HG02610 (cell line): ENCODE measurements around the gene TMEM184B.

Experiments
- ATAC-seq: cut with Tn5 transposase; IDR thresholded peaks from one replicate; pipeline ENCODE4 v1.9.1; 2021; ENCODE audit warnings: mild to moderate bottlenecking, moderate library complexity; ENCODE audit not compliant: unreplicated experiment

TMEM184B gene

DNA sequence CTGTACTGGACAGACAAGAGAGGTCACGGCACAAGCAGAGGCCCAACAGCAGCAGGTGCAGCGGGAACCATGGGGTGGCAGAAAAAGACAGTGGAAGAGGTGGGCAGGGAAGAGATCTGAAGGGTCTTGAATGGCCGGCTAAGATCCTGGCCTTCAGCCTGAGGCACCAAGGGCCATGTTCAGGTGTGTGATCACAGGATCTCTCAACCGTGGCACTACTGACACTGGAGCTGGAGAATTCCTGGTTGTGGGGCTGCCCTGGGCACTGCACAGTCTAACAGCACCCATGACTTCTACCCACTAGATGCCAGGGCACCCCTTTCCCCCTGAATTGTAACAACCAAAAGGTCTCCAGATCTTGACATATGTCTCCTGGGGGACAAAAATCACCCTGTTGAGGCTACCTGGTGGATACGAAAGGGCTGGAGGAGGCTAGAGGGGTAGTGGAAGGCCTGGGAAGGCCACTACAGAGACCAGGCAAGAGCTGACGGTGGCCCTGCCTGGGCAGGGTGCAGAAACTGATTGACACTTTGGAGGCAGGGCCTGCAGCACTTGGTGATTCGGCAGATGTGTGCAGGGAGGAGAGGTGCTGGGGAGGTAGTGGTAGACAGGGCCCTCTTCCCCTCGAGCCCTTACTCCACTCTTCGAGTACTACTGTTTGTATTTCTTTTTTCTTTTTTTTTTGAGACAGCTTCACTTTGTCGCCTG, 36.1 kb upstream of the TMEM184B start:
- ATAC-seq = no peak

DNA sequence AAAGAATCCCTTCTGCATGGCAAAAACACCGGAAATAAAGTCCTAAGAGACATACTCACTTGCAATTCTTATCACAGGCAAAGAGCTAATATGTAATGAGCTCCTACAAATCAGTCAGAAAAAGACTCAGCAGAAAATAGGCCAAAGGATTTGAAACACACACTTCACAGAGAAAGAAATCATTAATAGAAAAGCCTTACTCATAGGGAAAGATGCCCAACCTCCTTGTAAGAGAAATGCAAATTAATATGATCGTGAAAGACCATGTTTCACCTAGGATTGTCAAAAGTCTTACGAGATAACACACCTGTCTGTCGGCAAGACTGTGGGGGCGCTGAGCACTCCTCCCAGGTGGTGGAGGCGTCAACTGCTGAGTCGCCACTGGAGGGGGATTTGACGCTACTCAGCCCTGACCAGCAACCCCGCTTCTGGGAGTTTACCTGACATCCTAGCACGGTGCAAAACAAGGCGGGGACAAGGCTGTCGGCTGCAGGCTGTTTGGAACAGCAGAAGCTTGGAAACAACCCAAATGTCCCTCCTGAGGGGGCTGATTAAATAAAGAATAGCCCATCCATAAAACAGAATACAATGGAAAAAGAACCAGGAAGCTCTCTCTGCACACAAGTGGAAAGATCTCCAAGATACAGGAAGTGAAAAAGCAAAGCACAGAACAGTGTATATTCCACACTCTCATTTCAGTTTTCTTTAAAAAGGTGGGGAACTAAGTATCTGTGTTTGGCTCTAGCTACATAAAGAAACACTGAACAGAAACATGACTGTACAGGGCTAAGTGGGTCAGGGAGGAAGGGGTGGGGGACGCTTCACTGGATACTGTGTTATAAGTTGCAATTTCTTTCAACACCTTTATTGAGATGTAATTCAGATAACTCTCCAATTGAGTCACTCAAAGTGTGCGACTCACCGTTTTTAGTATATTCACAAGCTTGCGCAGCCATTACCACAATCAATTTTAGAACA, 33.0 kb upstream of the TMEM184B start:
- peak; percentile 66 for ATAC-seq

DNA sequence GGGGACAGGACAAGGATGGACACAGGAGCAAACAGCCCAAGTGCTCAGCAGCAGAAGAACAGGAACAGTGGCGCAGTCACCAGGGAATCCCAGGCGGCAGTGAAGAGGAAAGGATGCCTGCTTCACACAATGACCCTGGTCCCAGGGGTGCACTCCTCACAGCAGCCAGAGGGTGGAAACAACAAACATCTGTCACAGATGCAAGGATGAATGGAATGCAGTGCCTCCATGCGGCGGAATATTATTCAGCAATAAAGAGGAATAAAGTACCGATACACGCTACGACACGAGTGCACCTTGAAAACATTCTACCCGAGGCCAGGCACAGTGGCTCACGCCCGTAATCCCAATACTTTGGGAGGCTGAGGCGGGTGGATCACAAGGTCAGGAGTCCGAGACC, 31.7 kb upstream of the TMEM184B start:
- no peak for ATAC-seq

- ATAC-seq = no peak
Measured at GRCh38 chr22:38303974-38304373, 31.2 kb upstream of the TMEM184B start.

GRCh38 chr22:38302906-38303305, 30.1 kb upstream of the TMEM184B start:
- ATAC-seq = no peak

DNA sequence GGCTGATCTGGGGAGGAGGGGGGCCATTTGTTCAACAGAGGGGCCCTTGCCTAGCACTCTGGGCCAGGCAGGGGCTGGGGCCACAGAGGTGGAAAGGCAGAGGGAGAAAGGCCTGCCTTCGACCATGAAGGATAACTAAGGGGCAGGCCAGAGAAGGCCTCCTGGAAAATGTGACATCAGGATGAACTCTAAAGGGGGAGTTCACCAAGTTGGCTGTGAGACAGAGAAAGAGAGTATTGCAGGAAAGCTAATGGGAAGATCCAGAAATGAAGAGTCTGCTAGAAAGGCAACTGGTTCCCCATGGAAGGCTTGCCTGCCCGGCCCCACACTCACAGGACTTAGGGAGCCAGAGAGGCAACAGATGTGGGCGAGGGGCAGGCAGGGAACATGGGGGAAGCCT, 28.1 kb upstream of the TMEM184B start:
- ATAC-seq = no peak

DNA sequence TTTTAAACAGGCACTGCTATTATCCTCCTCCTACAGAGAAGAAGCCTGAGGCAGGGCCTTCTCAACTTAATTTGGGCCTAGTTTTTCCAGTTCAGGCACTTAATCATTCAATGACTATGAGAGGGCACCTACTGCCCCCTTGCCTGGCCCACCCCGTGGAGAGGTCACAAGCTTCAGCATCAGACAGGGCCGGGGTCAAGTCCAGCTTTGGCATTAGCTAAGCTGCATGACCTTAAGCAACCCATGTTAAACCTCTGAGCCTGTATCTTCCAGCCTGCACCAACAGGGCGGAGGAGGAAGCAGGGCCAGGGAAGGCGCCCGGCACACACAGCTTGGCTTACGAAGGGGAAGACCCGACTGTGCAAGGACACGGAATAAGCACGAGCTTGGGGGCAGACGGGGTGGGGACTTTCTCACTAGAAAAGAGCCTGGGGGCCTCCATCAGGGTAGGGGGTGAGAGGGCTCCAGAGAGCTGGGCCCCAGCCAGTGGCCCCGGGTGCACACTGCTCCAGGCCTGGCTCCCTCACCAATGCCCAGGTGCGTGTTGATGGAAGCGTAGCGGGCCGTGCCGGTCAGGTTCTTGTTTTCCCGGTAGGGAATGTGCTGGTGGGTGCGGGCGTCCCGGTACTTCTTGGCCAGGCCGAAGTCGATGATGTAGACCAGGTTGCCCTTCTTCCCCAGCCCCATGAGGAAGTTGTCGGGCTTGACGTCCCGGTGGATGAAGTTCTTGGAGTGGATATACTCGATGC, 27.6 kb upstream of the TMEM184B start:
- ATAC-seq = no peak

- ATAC-seq = no peak
Measured at GRCh38 chr22:38299770-38300102, 26.9 kb upstream of the TMEM184B start.

GRCh38 chr22:38298312-38299005, 25.6 kb upstream of the TMEM184B start:
- ATAC-seq = no peak

- ATAC-seq = no peak
Measured at GRCh38 chr22:38296372-38296771, 23.6 kb upstream of the TMEM184B start.

DNA sequence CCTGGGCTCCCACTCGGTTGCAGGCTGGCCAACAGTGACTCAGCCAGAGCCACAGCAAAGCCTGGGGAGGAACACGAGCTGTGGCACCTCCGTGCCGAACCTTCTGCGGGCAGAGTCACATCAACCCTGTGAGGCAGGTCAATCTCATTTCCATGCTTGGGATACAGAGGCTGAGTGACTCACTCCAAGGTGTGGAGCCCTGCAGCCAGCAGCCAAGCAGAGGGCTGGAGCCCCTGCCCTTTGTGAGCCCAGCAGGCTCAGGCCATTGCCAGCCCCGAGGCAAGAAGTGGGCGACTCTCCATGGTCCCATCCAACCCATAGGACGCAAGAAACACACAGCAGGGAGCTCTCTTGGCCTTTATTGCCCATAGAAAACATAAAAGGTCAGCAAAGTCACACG, 23.1 kb upstream of the TMEM184B start:
- no peak for ATAC-seq

DNA sequence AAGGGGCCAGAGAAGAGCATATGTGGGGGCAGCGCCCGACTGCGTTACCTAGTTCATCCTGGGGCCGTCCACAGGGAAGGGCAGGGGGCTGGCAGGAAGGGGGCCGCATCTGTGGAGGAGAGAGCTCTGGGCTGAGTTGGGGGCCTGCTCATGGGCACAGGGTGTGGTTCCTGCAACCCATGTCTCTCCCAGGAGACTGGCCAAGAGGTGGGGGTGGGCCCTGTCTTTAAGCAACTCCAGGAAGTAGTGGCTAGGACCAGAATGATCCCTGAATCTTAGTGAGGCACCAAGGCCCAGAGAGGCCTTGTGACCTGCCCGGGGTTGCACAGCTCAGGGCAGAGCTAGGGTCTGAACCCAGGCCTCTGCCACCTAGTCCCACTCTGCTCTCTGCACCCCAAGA, 22.5 kb upstream of the TMEM184B start:
- ATAC-seq = no peak

GRCh38 chr22:38294193-38294592, 21.4 kb upstream of the TMEM184B start:
- no peak for ATAC-seq

DNA sequence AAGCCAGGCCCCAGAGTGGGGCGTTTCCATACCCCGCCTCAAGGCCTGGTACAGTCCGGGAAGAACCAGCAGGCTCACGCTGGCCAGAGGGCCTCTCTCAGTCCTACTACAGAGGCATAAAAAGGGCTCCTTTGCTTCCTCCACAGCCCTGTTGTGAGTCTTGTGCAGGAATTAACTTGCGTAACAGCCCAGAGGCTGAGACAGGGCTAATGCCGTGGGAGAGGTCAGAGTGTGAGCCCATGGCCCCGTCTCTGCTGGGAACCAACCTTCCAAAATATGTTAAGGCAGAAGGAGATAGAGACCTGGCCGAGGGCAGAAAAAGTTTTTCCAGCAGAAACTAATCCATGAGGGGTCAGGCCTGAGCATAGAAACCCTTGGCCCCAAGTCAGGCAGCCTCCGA, 19.9 kb upstream of the TMEM184B start:
- ATAC-seq = no peak

DNA sequence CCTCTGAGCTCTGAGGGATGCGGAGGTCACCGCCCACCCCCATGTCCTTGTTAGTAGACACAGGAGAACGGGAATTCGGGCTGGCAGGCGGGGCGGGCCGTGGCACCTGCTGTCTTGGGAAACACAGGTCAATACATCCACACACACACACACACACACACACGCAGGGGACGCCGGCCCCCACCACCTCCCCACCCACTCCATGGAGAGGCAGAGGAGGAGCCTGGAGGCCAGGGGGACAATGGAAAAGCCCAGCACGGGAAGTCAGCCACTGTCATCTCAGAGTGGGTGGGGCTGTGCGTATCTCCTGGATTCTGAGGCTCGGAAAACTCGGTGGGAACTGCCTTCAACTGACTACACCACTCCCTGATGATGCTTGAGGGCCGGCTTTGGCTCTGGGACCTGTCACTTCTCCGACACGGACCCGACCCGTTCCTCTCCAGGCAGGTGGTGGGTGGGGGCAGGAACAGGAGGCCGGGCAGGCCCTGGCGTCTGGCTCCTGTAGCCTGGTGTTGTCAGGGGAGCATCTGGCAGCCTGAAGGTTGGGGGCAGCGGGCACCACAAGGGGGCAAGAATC, 18.5 kb upstream of the TMEM184B start:
- ATAC-seq = no peak

DNA sequence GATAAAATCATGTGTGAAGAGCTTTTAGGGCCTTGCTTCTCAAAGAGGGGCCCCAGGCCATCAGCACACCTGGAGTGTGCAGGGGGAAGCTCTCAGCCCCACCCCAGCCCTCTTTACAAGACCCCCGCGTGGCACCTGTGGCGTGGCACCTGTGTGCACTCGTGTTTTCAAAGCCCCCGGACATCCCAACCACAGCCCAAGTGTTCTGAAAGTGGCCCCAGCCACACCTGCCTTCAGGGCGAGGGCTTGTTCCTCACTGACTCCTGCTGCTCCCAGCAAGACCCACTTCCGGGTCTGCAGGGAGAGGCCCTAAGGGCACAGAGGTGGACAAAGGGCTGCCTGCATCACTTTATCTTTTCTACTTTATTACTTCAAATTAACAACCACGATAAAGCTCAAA, 17.5 kb upstream of the TMEM184B start:
- no peak for ATAC-seq

GRCh38 chr22:38289583-38290082, 16.8 kb upstream of the TMEM184B start:
- no peak for ATAC-seq

DNA sequence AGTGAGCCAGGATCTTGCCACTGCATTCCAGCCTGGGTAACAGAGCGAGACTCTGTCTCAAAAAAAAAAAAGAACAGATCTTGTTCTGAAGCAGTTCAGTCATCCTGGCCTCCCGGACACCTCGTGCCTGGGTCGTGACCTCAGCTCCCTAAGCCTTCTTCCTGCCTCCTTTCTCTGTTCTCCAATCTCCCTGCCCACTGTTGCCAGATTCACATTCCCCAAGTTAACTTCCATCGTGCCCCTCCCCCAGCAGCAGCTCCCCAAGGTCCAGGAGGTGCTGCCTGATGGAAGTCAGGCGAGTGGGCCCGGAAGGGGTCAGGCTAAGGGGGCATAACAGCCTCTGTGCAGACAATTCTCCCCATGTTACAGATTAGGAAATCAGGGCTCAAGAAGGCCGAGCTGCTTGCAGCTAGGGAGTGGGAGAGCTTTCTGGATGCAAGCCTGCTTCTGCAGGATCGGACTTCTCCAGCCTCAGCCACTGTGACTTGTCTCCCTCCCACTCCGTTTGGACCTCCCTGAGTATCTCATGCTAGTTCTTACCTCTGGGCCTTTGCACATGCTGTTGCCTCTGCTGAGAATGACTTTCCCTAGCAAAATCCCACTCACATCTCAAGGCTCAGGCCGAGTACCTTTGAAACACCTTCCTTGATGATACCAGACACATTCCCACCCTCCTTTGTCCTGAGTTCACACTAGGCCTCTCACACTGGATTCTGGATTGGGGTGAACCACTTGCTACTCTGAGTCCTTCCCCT, 14.3 kb upstream of the TMEM184B start:
- ATAC-seq = no peak

DNA sequence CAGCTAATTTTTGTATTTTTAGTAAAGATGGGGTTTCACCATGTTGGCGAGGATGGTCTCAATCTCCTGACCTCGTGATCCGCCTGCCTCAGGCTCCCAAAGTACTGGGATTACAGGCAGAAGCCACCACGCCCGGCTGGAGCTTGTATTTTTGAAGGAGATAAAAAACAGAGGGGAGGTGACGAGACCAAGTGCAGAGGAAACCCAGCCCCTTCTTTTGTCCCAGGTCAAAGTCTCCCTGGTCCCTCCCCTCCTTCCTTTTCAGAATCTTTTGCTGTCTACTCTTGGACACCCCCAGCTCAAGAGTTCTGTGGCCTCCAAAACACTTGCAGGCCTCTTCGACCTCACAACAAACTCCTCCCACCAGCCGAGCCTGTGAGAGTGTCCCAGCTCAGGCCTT, 12.2 kb upstream of the TMEM184B start:
- no peak for ATAC-seq

DNA sequence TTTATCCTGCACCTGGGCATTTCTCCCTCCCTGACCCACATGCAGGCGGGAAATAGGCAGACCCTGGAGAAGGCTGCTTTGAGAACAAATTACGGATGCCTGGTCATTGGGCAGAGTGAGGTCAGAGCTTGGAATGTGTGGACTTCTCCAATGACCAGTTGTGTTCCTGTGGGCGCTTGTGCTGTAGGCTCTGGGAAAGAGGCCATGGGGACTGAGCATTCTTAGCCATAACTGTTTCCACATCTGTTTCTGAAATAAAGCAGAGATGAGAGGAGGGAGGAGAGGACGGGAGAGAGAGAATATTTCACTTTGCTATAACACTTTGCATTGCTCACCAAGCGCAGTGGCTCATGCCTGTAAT, 11.2 kb upstream of the TMEM184B start:
- ATAC-seq = no peak
